WTC11 (cell line): Measurements from ENCODE around the gene AARSD1. TPM values are rescaled to one million over a fixed set of nuclear protein-coding genes. Genes with fewer than 3 reads are reported as not detected.
A peak's percentile ranks its signal among the peaks of the same experiment; 100 is the strongest.
"Not testable (repeated sequence)": the region's sequence is repeated elsewhere in the genome, so short reads cannot be mapped to it uniquely, and the experiment has no call there.

ENCODE experiments used
- ATAC-seq: fragments of 200-7000 bp; cut with Tn5 transposase; 2 replicates; pipeline ENCODE4 v1.10.0; 2021; ENCODE audit warnings: mild to moderate bottlenecking, moderate library complexity
- CTCF ChIA-PET: fragments of 300-600 bp; sonication (Branson Sonifier 250); formaldehyde crosslinking; loops from one replicate; lab custom pipeline; 2021; ENCODE audit warnings: antibody characterized with exemption; lab: Charles Lee
- POLR2A ChIA-PET: fragments of 350-600 bp; sonication (Branson Sonifier 250); formaldehyde crosslinking; loops from one replicate; lab custom pipeline; 2021; ENCODE audit warnings: antibody characterized with exemption; lab: Charles Lee
- DNase-seq: peaks from one replicate; pipeline ENCODE4 v3.0.0; 2021; ENCODE audit warnings: low spot score
- H3K27ac Mint-ChIP-seq: 2 replicates; pipeline ENCODE4 v1.8.0; 2021; ENCODE audit warnings: mixed read lengths
- H3K27me3 Mint-ChIP-seq: 2 replicates; pipeline ENCODE4 v1.8.0; 2021; ENCODE audit warnings: low read depth, mild to moderate bottlenecking, moderate library complexity, mixed read lengths
- H3K36me3 Mint-ChIP-seq: 2 replicates; pipeline ENCODE4 v1.8.0; 2021; ENCODE audit warnings: mixed read lengths
- H3K4me1 Mint-ChIP-seq: 2 replicates; pipeline ENCODE4 v1.8.0; 2022; ENCODE audit warnings: mixed read lengths
- H3K4me3 Mint-ChIP-seq: 2 replicates; pipeline ENCODE4 v1.8.0; 2021; ENCODE audit warnings: mild to moderate bottlenecking, moderate library complexity, mixed read lengths
- H3K9me3 Mint-ChIP-seq: 2 replicates; pipeline ENCODE4 v1.8.0; 2021; ENCODE audit warnings: mixed read lengths
- CREB1 ChIP-seq: sonication (generic); formaldehyde crosslinking; IDR thresholded peaks from 2 replicates; pipeline ENCODE4 v1.8.0; 2023; ENCODE audit warnings: mild to moderate bottlenecking, missing genetic modification reagents
- CREM ChIP-seq: sonication (generic); formaldehyde crosslinking; IDR thresholded peaks from 2 replicates; pipeline ENCODE4 v1.8.1; 2022; ENCODE audit warnings: mild to moderate bottlenecking, missing genetic modification reagents, moderate library complexity
- FOXK1 ChIP-seq: sonication (generic); formaldehyde crosslinking; IDR thresholded peaks from 2 replicates; pipeline ENCODE4 v1.8.0; 2022; ENCODE audit warnings: mild to moderate bottlenecking, moderate library complexity, missing genetic modification reagents
- GABPB1 ChIP-seq: sonication (generic); formaldehyde crosslinking; IDR thresholded peaks from 2 replicates; pipeline ENCODE4 v1.8.1; 2023; ENCODE audit warnings: mild to moderate bottlenecking, missing genetic modification reagents
- GRHL2 ChIP-seq: fragments of 250-450 bp; sonication (Bioruptor Pico); IDR thresholded peaks from 2 replicates; pipeline ENCODE4 v1.8.0; 2022; ENCODE audit warnings: mild to moderate bottlenecking, moderate library complexity; ENCODE audit not compliant: insufficient replicate concordance, severe bottlenecking
- GTF2I ChIP-seq: fragments of 250-450 bp; sonication (Bioruptor Pico); conservative IDR thresholded peaks from 2 replicates; pipeline ENCODE4 v1.4.0; 2021; ENCODE audit warnings: mild to moderate bottlenecking
- IRF2 ChIP-seq: sonication (generic); formaldehyde crosslinking; IDR thresholded peaks from 2 replicates; pipeline ENCODE4 v1.8.0; 2022; ENCODE audit warnings: low read depth, missing genetic modification reagents, borderline replicate concordance
- KAT7 ChIP-seq: sonication (generic); formaldehyde crosslinking; IDR thresholded peaks from 2 replicates; pipeline ENCODE4 v1.8.1; 2023; ENCODE audit warnings: missing genetic modification reagents, mild to moderate bottlenecking, borderline replicate concordance
- NFATC4 ChIP-seq: fragments of 250-450 bp; sonication (Bioruptor Pico); IDR thresholded peaks from 2 replicates; pipeline ENCODE4 v1.9.0; 2021; ENCODE audit warnings: mild to moderate bottlenecking
- NR2C2 ChIP-seq: sonication (generic); formaldehyde crosslinking; IDR thresholded peaks from 2 replicates; pipeline ENCODE4 v1.8.0; 2022; ENCODE audit warnings: mild to moderate bottlenecking, missing genetic modification reagents
- NR3C1 ChIP-seq: sonication (generic); formaldehyde crosslinking; conservative IDR thresholded peaks from 2 replicates; pipeline ENCODE4 v1.8.1; 2023; ENCODE audit warnings: low read depth, mild to moderate bottlenecking, missing genetic modification reagents
- OVOL2 ChIP-seq: fragments of 250-450 bp; sonication (Bioruptor Pico); IDR thresholded peaks from 2 replicates; pipeline ENCODE4 v1.9.0; 2021; ENCODE audit warnings: mild to moderate bottlenecking, borderline replicate concordance
- TEAD1 ChIP-seq: sonication (generic); formaldehyde crosslinking; IDR thresholded peaks from 2 replicates; pipeline ENCODE4 v1.8.0; 2022; ENCODE audit warnings: mild to moderate bottlenecking, missing genetic modification reagents
- TP53 ChIP-seq: sonication (generic); formaldehyde crosslinking; IDR thresholded peaks from 2 replicates; pipeline ENCODE4 v1.8.1; 2023; ENCODE audit warnings: mild to moderate bottlenecking, missing genetic modification reagents
- ZBTB21 ChIP-seq: sonication (generic); formaldehyde crosslinking; IDR thresholded peaks from 2 replicates; pipeline ENCODE4 v1.8.1; 2023; ENCODE audit warnings: mild to moderate bottlenecking, missing genetic modification reagents, borderline replicate concordance
- ZNF416 ChIP-seq: fragments of 250-450 bp; sonication (Bioruptor Pico); IDR thresholded peaks from 2 replicates; pipeline ENCODE4 v1.9.0; 2021; ENCODE audit warnings: mild to moderate bottlenecking, inconsistent platforms
- total RNA-seq: library from RNA; stranded (reverse); gene quantifications from 3 replicates; pipeline ENCODE4 v1.2.3, GENCODE V29; 2021
- TF ChIP-seq, protein P1 (sequence below): fragments of 250-450 bp; sonication (Bioruptor Pico); IDR thresholded peaks from 2 replicates; pipeline ENCODE4 v1.9.0; 2021; ENCODE audit warnings: mild to moderate bottlenecking
- TF ChIP-seq, protein P2 (sequence below): fragments of 250-450 bp; sonication (Bioruptor Pico); IDR thresholded peaks from 2 replicates; pipeline ENCODE4 v1.9.0; 2021; ENCODE audit warnings: mild to moderate bottlenecking, borderline replicate concordance
- TF ChIP-seq, protein P3 (sequence below): sonication (generic); formaldehyde crosslinking; conservative IDR thresholded peaks from 2 replicates; pipeline ENCODE4 v1.8.1; 2022; ENCODE audit warnings: mild to moderate bottlenecking, missing genetic modification reagents
- TF ChIP-seq, protein P4 (sequence below): fragments of 250-450 bp; sonication (Bioruptor Pico); IDR thresholded peaks from 2 replicates; pipeline ENCODE4 v2.1.2; 2022; ENCODE audit warnings: mild to moderate bottlenecking, moderate library complexity
- TF ChIP-seq, protein P5 (sequence below): sonication (generic); formaldehyde crosslinking; IDR thresholded peaks from 2 replicates; pipeline ENCODE4 v1.8.1; 2022; ENCODE audit warnings: missing genetic modification reagents, borderline replicate concordance

Gene AARSD1
- total RNA-seq, 1 experiment from 2014 or later = 61.5 TPM

DNA sequence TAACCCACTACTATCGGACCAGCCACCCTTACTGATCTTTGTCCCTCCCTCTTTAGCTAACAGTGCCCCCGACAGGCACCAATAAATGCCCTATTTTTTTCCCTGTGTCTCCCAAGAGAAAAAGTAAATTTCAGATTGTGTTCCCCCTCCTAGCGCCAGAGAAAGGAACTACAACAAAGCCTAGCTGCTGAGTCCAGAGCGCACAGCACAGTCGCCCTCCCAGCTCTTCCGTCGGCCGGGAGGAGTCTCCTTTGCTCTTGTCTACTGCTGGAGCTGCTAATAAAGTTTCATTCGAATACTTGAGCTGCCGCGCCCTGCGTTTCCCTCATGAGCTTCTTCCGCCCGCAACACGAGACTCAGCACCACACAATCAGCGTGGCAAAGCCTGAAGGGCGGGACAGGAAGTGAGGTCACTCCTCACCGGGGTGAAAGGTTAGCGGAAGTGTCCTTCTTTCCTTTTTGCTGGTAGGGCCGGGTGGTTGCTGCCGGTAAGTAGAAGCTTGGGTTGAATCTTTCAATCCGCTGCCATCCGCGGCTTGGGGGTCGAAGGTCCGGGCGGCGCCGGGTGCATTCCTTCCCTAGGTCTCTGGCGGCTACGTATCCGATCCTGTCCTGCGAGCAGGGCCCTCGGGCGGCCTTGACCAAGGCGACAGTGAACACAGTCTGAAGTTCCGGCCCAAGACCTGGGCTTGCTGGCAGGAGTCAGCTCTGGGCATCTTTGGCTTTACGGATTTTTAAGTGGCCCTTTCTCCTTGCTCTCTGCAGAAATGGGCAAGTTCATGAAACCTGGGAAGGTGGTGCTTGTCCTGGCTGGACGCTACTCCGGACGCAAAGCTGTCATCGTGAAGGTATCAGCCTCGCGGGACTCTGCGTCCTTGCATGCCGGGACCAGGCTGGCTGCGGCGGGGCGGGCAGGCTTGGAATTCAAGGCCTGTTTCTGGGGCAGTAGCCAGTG lies 34.0 kb upstream of the AARSD1 start, which contains the start of gene RPL27 (continued):
- TF ChIP-seq NR3C1 (CRISPR knock-in tag) (no peak), OVOL2 (no peak), TEAD1 (CRISPR knock-in tag) (peak; percentile 96)

DNA sequence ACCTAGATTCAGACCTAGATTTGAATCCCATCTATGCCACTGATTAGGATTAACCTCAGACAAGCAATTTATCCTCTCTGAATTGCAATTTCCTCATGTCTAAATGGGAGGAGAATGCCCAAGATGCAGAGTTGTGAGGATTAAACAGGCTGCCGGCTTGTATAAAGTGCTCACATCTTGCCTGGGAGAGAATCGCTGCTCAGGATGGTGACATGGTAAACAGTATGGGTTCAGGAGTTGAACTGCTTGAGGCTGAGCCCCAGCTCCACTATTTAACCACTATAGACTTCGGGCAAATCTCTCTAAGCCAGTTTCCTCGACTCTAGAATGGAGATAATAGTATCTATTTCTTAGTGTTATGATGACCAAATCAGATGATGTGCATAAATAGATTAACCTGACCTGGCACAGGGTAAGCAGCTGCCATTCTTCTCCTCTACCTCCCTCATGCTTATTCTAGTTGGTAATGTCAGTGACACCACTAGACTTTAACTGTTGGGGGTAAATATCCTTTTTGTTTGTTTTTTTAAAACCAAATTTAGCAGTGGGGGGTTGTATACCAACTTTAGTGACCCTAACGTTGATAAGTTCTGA lies 33.2 kb upstream of the AARSD1 start:
- TF ChIP-seq, protein P1, sequence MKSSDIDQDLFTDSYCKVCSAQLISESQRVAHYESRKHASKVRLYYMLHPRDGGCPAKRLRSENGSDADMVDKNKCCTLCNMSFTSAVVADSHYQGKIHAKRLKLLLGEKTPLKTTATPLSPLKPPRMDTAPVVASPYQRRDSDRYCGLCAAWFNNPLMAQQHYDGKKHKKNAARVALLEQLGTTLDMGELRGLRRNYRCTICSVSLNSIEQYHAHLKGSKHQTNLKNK (CRISPR knock-in tag) = no peak; the same call in 1 of the 2 replicates
- TF ChIP-seq GABPB1 (CRISPR knock-in tag) (no peak), NR2C2 (CRISPR knock-in tag) (no peak), GRHL2 (no peak), FOXK1 (no peak), NFATC4 (CRISPR knock-in tag) (no peak), GTF2I (no peak), ZBTB21 (CRISPR knock-in tag) (no peak), KAT7 (CRISPR knock-in tag) (no peak)
- TF ChIP-seq, protein P2, sequence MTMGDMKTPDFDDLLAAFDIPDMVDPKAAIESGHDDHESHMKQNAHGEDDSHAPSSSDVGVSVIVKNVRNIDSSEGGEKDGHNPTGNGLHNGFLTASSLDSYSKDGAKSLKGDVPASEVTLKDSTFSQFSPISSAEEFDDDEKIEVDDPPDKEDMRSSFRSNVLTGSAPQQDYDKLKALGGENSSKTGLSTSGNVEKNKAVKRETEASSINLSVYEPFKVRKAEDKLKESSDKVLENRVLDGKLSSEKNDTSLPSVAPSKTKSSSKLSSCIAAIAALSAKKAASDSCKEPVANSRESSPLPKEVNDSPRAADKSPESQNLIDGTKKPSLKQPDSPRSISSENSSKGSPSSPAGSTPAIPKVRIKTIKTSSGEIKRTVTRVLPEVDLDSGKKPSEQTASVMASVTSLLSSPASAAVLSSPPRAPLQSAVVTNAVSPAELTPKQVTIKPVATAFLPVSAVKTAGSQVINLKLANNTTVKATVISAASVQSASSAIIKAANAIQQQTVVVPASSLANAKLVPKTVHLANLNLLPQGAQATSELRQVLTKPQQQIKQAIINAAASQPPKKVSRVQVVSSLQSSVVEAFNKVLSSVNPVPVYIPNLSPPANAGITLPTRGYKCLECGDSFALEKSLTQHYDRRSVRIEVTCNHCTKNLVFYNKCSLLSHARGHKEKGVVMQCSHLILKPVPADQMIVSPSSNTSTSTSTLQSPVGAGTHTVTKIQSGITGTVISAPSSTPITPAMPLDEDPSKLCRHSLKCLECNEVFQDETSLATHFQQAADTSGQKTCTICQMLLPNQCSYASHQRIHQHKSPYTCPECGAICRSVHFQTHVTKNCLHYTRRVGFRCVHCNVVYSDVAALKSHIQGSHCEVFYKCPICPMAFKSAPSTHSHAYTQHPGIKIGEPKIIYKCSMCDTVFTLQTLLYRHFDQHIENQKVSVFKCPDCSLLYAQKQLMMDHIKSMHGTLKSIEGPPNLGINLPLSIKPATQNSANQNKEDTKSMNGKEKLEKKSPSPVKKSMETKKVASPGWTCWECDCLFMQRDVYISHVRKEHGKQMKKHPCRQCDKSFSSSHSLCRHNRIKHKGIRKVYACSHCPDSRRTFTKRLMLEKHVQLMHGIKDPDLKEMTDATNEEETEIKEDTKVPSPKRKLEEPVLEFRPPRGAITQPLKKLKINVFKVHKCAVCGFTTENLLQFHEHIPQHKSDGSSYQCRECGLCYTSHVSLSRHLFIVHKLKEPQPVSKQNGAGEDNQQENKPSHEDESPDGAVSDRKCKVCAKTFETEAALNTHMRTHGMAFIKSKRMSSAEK (CRISPR knock-in tag) = no peak
- TF ChIP-seq, protein P3, sequence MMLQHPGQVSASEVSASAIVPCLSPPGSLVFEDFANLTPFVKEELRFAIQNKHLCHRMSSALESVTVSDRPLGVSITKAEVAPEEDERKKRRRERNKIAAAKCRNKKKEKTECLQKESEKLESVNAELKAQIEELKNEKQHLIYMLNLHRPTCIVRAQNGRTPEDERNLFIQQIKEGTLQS (CRISPR knock-in tag) = no peak
- ATAC-seq = no peak
- no peak for DNase-seq
- POLR2A ChIA-PET = interaction anchor here (0.5 to 2.3 kb wide), 15 partner anchors 9 to 318 kb away, joined by 3 to 27 read pairs (median 7); partner anchors contain the start of genes BECN1, BRCA1, IFI35 and PSME3
- Mint-ChIP-seq H3K27me3 (no peaks in the 10 kb centered on the region; the same call in 1 of the 2 replicates), H3K4me1 (peaks cover 31% of the 10 kb centered on the region), H3K4me3 (peak overlapping the region; percentile 100), H3K9me3 (no peaks in the 10 kb centered on the region), H3K27ac (peak overlapping the region; percentile 99), H3K36me3 (peaks cover 52% of the 10 kb centered on the region)
- CTCF ChIA-PET = interaction anchor here (0.7 to 3.4 kb wide), 54 partner anchors 9 to 609 kb away, joined by 3 to 28 read pairs (median 5); partner anchors contain the start of genes AOC2, BECN1, BRCA1 and IFI35

DNA sequence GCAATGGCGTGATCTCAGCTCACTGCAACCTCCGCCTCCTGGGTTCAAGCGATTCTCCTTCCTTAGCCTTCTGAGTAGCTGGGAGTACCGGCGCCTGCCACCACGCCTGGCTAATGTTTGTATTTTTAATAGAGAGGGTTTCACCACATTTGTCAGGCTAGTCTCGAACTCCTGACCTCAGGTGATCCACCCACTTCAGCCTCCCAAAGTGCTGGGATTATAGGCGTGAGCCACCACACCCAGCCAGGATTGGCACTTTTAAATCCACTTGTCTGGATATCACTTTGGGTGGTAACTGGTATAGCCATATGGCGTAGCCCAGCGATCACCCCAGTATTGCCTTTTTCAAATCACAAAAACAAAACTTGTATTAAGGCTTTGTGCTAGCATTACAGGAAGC lies 29.7 kb upstream of the AARSD1 start:
- ATAC-seq, H3K27me3 Mint-ChIP-seq, DNase-seq, CTCF ChIA-PET, POLR2A ChIA-PET, H3K27ac Mint-ChIP-seq, H3K9me3 Mint-ChIP-seq, H3K4me3 Mint-ChIP-seq: not testable (repeated sequence)
- Mint-ChIP-seq H3K4me1 (peaks cover 14% of the 10 kb centered on the region), H3K36me3 (peaks cover 48% of the 10 kb centered on the region)

DNA sequence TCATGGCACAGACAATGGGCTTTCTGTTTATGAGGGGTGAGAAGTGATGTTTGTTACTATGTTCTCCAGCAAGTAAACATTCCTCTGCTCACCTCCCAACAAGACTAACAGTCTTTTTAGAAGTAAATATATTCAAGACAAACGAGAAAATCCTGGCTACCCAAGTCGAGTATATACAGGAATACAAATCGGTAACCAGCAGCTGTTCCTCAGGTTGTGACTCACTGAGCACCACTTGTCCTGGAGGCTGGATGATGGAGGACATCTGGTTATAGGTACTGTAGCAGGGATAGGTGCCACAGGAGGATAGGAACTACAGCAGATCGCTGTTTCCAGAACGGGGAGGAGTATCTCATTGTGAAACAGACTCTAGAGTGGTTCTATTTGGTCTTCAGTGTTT lies 28.6 kb upstream of the AARSD1 start:
- no peak for ATAC-seq
- H3K36me3 Mint-ChIP-seq = peaks cover 52% of the 10 kb centered on the region
- no peak for TF ChIP-seq CREB1
- TF ChIP-seq, protein P4, sequence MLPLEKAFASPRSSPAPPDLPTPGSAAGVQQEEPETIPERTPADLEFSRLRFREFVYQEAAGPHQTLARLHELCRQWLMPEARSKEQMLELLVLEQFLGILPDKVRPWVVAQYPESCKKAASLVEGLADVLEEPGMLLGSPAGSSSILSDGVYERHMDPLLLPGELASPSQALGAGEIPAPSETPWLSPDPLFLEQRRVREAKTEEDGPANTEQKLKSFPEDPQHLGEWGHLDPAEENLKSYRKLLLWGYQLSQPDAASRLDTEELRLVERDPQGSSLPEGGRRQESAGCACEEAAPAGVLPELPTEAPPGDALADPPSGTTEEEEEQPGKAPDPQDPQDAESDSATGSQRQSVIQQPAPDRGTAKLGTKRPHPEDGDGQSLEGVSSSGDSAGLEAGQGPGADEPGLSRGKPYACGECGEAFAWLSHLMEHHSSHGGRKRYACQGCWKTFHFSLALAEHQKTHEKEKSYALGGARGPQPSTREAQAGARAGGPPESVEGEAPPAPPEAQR (CRISPR knock-in tag) = no peak
- TF ChIP-seq IRF2 (CRISPR knock-in tag) = no peak
- no peak for TF ChIP-seq ZBTB21 (CRISPR knock-in tag)
- TF ChIP-seq, protein P5, sequence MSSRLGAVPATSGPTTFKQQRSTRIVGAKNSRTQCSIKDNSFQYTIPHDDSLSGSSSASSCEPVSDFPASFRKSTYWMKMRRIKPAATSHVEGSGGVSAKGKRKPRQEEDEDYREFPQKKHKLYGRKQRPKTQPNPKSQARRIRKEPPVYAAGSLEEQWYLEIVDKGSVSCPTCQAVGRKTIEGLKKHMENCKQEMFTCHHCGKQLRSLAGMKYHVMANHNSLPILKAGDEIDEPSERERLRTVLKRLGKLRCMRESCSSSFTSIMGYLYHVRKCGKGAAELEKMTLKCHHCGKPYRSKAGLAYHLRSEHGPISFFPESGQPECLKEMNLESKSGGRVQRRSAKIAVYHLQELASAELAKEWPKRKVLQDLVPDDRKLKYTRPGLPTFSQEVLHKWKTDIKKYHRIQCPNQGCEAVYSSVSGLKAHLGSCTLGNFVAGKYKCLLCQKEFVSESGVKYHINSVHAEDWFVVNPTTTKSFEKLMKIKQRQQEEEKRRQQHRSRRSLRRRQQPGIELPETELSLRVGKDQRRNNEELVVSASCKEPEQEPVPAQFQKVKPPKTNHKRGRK = no peak
- no peak for TF ChIP-seq NFATC4 (CRISPR knock-in tag)
- no peak for TF ChIP-seq TP53 (CRISPR knock-in tag)
- TF ChIP-seq CREM (CRISPR knock-in tag) = no peak
- no peak for TF ChIP-seq ZNF416 (CRISPR knock-in tag)

More for the DNA sequence above, 28.6 kb upstream of the AARSD1 start:
- DNase-seq = no peak
- POLR2A ChIA-PET = no interaction called here
- Mint-ChIP-seq H3K9me3 (no peaks in the 10 kb centered on the region), H3K4me3 (no peak overlapping the region), H3K27me3 (no peaks in the 10 kb centered on the region), H3K27ac (no peak overlapping the region), H3K4me1 (peaks cover 10% of the 10 kb centered on the region)
- CTCF ChIA-PET = interaction anchor here (0.6 kb wide), 1 partner anchor 82 kb away, joined by 3 read pairs; no protein-coding TSS in a partner anchor
